Measurements from ENCODE around the gene PEAK3.
A peak's percentile ranks its signal among the peaks of the same experiment; 100 is the strongest.

The PEAK3 gene

GRCh38 chr19:2282062-2282861, at the start of gene PEAK3:
TSS of gene PEAK3 (minus strand) at chr19:2282175. CDS start at chr19:2280931, 1,244 bp downstream.
- no peak for DNase-seq

GRCh38 chr19:2330632-2331284, 48.8 kb upstream of the PEAK3 start:
- DNase-seq = no peak

GRCh38 chr19:2330255-2330631, 48.3 kb upstream of the PEAK3 start:
- DNase-seq = no peak

GRCh38 chr19:2329501-2329916, 47.5 kb upstream of the PEAK3 start:
- no peak for DNase-seq

GRCh38 chr19:2329149-2329478, 47.1 kb upstream of the PEAK3 start:
- no peak for DNase-seq

- DNase-seq = peak; percentile 72
Observed at GRCh38 chr19:2328401-2329148, 46.6 kb upstream of the PEAK3 start, which contains the start of the genes LSM7 and SPPL2B. TSS of gene LSM7 (minus strand) at chr19:2328586. CDS start at chr19:2328566, 20 bp downstream. TSS of gene SPPL2B (plus strand) at chr19:2328684. CDS start at chr19:2328710, 26 bp downstream.

GRCh38 chr19:2327773-2328400, 45.9 kb upstream of the PEAK3 start:
- no peak for DNase-seq

GRCh38 chr19:2326699-2327360, 44.9 kb upstream of the PEAK3 start:
- no peak for DNase-seq

- DNase-seq = no peak
Observed at GRCh38 chr19:2325281-2326046, 43.5 kb upstream of the PEAK3 start.

- no peak for DNase-seq
Observed at GRCh38 chr19:2324220-2324948, 42.4 kb upstream of the PEAK3 start.

GRCh38 chr19:2323707-2324106, 41.7 kb upstream of the PEAK3 start:
- no peak for DNase-seq

GRCh38 chr19:2321565-2322283, 39.7 kb upstream of the PEAK3 start:
- DNase-seq = no peak

- no peak for DNase-seq
Observed at GRCh38 chr19:2320939-2321338, 39.0 kb upstream of the PEAK3 start.

GRCh38 chr19:2320049-2320448, 38.1 kb upstream of the PEAK3 start:
- DNase-seq = no peak

- DNase-seq = no peak
Observed at GRCh38 chr19:2319551-2319950, 37.6 kb upstream of the PEAK3 start.

- no peak for DNase-seq
Observed at GRCh38 chr19:2318923-2319322, 36.9 kb upstream of the PEAK3 start.

GRCh38 chr19:2317756-2318155, 35.8 kb upstream of the PEAK3 start:
- DNase-seq = no peak

- no peak for DNase-seq
Observed at GRCh38 chr19:2317300-2317699, 35.3 kb upstream of the PEAK3 start.

GRCh38 chr19:2315818-2316353, 33.9 kb upstream of the PEAK3 start:
- no peak for DNase-seq

All from GOT3 (cell line).